Astrocyte (in vitro differentiated cells and primary cell): Measurements from ENCODE around the gene MGMT. TPM values are rescaled to one million over a fixed set of nuclear protein-coding genes. Genes with fewer than 3 reads are reported as not detected.

Experiments used
- DNase-seq: peaks from one replicate; pipeline ENCODE4 v3.0.0-alpha.2; 2010; ENCODE audit warnings: low read depth
- FAIRE-seq: peaks from 2 replicates; lab custom pipeline; 2011; peaks lifted over from hg19 to GRCh38; lab: Jason Lieb, UNC
- H2AFZ ChIP-seq: 2 replicates; pipeline ENCODE4 v1.6.0; 2012; ENCODE audit warnings: low read depth, low read length, inconsistent platforms
- H3K27ac ChIP-seq: 2 replicates; pipeline ENCODE4 v1.5.1; 2011; ENCODE audit warnings: low read depth, low read length, inconsistent platforms
- H3K27me3 ChIP-seq: 2 replicates; pipeline ENCODE4 v1.6.0; 2011; ENCODE audit warnings: low read length, inconsistent platforms; ENCODE audit not compliant: insufficient read depth
- H3K36me3 ChIP-seq: 2 replicates; pipeline ENCODE4 v1.5.1; 2011; ENCODE audit warnings: low read length, inconsistent platforms; ENCODE audit not compliant: insufficient read depth
- H3K4me1 ChIP-seq: 2 replicates; pipeline ENCODE4 v1.5.1; 2011; ENCODE audit warnings: low read length, inconsistent platforms; ENCODE audit not compliant: insufficient read depth
- H3K4me2 ChIP-seq: 2 replicates; pipeline ENCODE4 v1.6.0; 2012; ENCODE audit warnings: low read length, inconsistent platforms
- H3K4me3 ChIP-seq: 2 replicates; pipeline ENCODE4 v1.5.1; 2011; ENCODE audit warnings: low read depth, mild to moderate bottlenecking, low read length, inconsistent platforms; ENCODE audit not compliant: insufficient read depth
- H3K79me2 ChIP-seq: 2 replicates; pipeline ENCODE4 v1.6.0; 2012; ENCODE audit warnings: mild to moderate bottlenecking, low read length, inconsistent platforms; ENCODE audit not compliant: insufficient read depth
- H3K9ac ChIP-seq: 2 replicates; pipeline ENCODE4 v1.6.0; 2012; ENCODE audit warnings: mild to moderate bottlenecking, low read length, inconsistent platforms
- H3K9me3 ChIP-seq: 2 replicates; pipeline ENCODE4 v1.5.1; 2012; ENCODE audit warnings: low read depth, mild to moderate bottlenecking, low read length, inconsistent platforms; ENCODE audit not compliant: insufficient read depth
- H4K20me1 ChIP-seq: 2 replicates; pipeline ENCODE4 v1.6.0; 2012; ENCODE audit warnings: low read length, inconsistent platforms; ENCODE audit not compliant: insufficient read depth
- H3K27ac Mint-ChIP-seq: one replicate; pipeline ENCODE4 v1.8.0; 2021; ENCODE audit warnings: mild to moderate bottlenecking, mixed read lengths; ENCODE audit not compliant: unreplicated experiment
- H3K27me3 Mint-ChIP-seq: one replicate; pipeline ENCODE4 v1.8.0; 2021; ENCODE audit warnings: low read depth, mixed read lengths; ENCODE audit not compliant: unreplicated experiment
- H3K36me3 Mint-ChIP-seq: one replicate; pipeline ENCODE4 v1.8.0; 2021; ENCODE audit warnings: low read depth, mixed read lengths; ENCODE audit not compliant: unreplicated experiment
- H3K4me1 Mint-ChIP-seq: one replicate; pipeline ENCODE4 v1.8.0; 2021; ENCODE audit warnings: low read depth, mixed read lengths; ENCODE audit not compliant: unreplicated experiment
- H3K4me3 Mint-ChIP-seq: one replicate; pipeline ENCODE4 v1.8.0; 2021; ENCODE audit warnings: mild to moderate bottlenecking, moderate library complexity, mixed read lengths; ENCODE audit not compliant: unreplicated experiment
- H3K9me3 Mint-ChIP-seq: one replicate; pipeline ENCODE4 v1.8.0; 2021; ENCODE audit warnings: mild to moderate bottlenecking, mixed read lengths; ENCODE audit not compliant: unreplicated experiment
- CTCF ChIP-seq: IDR thresholded peaks from 2 replicates; pipeline ENCODE4 v1.5.1; 2011; ENCODE audit warnings: low read depth, mild to moderate bottlenecking, inconsistent platforms, low read length, moderate library complexity; ENCODE audit not compliant: insufficient read depth
- EZH2 ChIP-seq: IDR thresholded peaks from 2 replicates; pipeline ENCODE4 v1.6.1; 2012; ENCODE audit warnings: mild to moderate bottlenecking, low read length, inconsistent platforms; ENCODE audit not compliant: insufficient read depth
- total RNA-seq: library from RNA; stranded (reverse); gene quantifications from 2 replicates; pipeline ENCODE4 v1.2.1, GENCODE V29; 2021

The MGMT gene
- total RNA-seq, 1 donor from 2014 or later: 9.5 TPM

- no peak overlapping the region for H3K27ac ChIP-seq
- Mint-ChIP-seq H3K27me3 (peaks cover 2% of the 10 kb centered on the region), H3K36me3 (peaks cover 2% of the 10 kb centered on the region), H3K4me3 (no peak overlapping the region), H3K27ac (no peak overlapping the region), H3K4me1 (no peaks in the 10 kb centered on the region), H3K9me3 (peaks cover 2% of the 10 kb centered on the region)
- H3K79me2 ChIP-seq: no peaks in the 10 kb centered on the region
- H3K4me3 ChIP-seq: no peak overlapping the region
- H3K36me3 ChIP-seq: no peaks in the 10 kb centered on the region
- FAIRE-seq (no peak), DNase-seq (peak; percentile 23)
- no peaks in the 10 kb centered on the region for H3K4me1 ChIP-seq
- H3K9me3 ChIP-seq: peaks cover 4% of the 10 kb centered on the region
- no peak overlapping the region for H2AFZ ChIP-seq
- H3K27me3 ChIP-seq: peaks cover 2% of the 10 kb centered on the region
- peak overlapping the region; percentile 81 for H3K4me2 ChIP-seq
- TF ChIP-seq EZH2: no peak
- no peak for TF ChIP-seq CTCF
- H4K20me1 ChIP-seq: no peaks in the 10 kb centered on the region
- no peak overlapping the region for H3K9ac ChIP-seq
These were observed 290.2 kb downstream of the MGMT start for GRCh38 chr10:129756912-129757901.

GRCh38 chr10:129758207-129759021, 291.4 kb downstream of the MGMT start:
- H2AFZ ChIP-seq: no peak overlapping the region
- H3K4me1 ChIP-seq: no peaks in the 10 kb centered on the region
- Mint-ChIP-seq H3K9me3 (peaks cover 2% of the 10 kb centered on the region), H3K36me3 (peaks cover 2% of the 10 kb centered on the region), H3K27me3 (peaks cover 2% of the 10 kb centered on the region), H3K4me1 (no peaks in the 10 kb centered on the region), H3K27ac (no peak overlapping the region), H3K4me3 (no peak overlapping the region)
- H3K4me2 ChIP-seq: no peak overlapping the region
- DNase-seq: no peak
- FAIRE-seq: no peak
- TF ChIP-seq CTCF: no peak
- TF ChIP-seq EZH2: no peak
- peaks cover 2% of the 10 kb centered on the region for H3K27me3 ChIP-seq
- H4K20me1 ChIP-seq: no peaks in the 10 kb centered on the region
- no peak overlapping the region for H3K4me3 ChIP-seq
- no peaks in the 10 kb centered on the region for H3K79me2 ChIP-seq
- H3K9me3 ChIP-seq: peaks cover 4% of the 10 kb centered on the region
- H3K9ac ChIP-seq: no peak overlapping the region
- H3K27ac ChIP-seq: no peak overlapping the region
- no peaks in the 10 kb centered on the region for H3K36me3 ChIP-seq
